NOMO-1 treated with dmso at 0.1 percent for 144 hours (cell line): ENCODE measurements around the gene COX7A2.

Source experiments
- DNase-seq: peaks from one replicate; lab custom pipeline; 2025; ENCODE audit not compliant: unreplicated experiment; lab: John Stamatoyannopoulos, UW

The COX7A2 gene

GRCh38 chr6:75201901-75202672, 41.5 kb downstream of the COX7A2 start:
- no peak for DNase-seq

- DNase-seq = no peak
Observed at GRCh38 chr6:75201021-75201420, 42.6 kb downstream of the COX7A2 start.

GRCh38 chr6:75199889-75200288, 43.7 kb downstream of the COX7A2 start:
- DNase-seq = no peak

GRCh38 chr6:75196081-75196687, 47.4 kb downstream of the COX7A2 start:
- DNase-seq = no peak

GRCh38 chr6:75188221-75188925, 55.2 kb downstream of the COX7A2 start:
- DNase-seq = no peak
